Stimulated activated CD8-positive, alpha-beta memory T cell treated with anti-CD3 and anti-CD28 coated beads, Interleukin-15, amount 100 ng/mL, for 24 hours (primary cell): Measurements from ENCODE around the gene USP6NL.

Experiments
- DNase-seq: peaks from one replicate; pipeline ENCODE4 v3.0.0-alpha.2; 2020; ENCODE audit warnings: low read depth

USP6NL gene

GRCh38 chr10:11415095-11415494 lies 196.4 kb downstream of the USP6NL start:
- no peak for DNase-seq

- DNase-seq: no peak
These were observed 197.0 kb downstream of the USP6NL start for GRCh38 chr10:11414314-11415038.

- no peak for DNase-seq
These were observed 199.4 kb downstream of the USP6NL start for GRCh38 chr10:11411926-11412545.

- DNase-seq: no peak
These were observed 202.1 kb downstream of the USP6NL start for GRCh38 chr10:11409357-11409756.

- DNase-seq: no peak
These were observed 203.5 kb downstream of the USP6NL start for GRCh38 chr10:11407939-11408338.

GRCh38 chr10:11406746-11407145 lies 204.7 kb downstream of the USP6NL start:
- DNase-seq: no peak

GRCh38 chr10:11404901-11405300 lies 206.5 kb downstream of the USP6NL start:
- DNase-seq: no peak
